ENCODE measurements around the gene CFAP61.

Gene CFAP61

GRCh38 chr20:20365480-20366161 lies 313.3 kb downstream of the CFAP61 start:
- no peak for TF ChIP-seq GATA2 (IDR thresholded peaks at IDR 0.05; ENCODE audit: low read depth, low read length)
- TF ChIP-seq GATA3 (IDR thresholded peaks at IDR 0.05; ENCODE audit: low read depth, low read length): no peak

DNA sequence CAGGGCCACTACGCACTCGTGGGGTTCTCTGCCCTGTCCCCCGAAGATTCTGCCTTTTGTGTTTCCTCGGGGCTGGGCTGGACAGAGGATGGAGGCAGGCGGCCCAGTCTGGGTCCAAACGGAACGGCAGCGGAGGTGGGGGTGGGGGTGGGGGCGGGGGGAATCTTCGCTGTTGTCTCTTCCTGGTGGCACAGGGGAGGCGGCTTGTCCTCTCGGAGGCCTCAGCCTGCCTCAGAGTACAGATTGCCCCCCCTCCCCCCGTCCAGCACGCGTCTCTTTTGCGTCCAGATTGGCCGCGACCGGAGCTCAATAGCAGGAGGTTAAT lies 314.2 kb downstream of the CFAP61 start:
- TF ChIP-seq GATA2 (IDR thresholded peaks at IDR 0.05; ENCODE audit: low read depth, low read length) (no peak), GATA3 (IDR thresholded peaks at IDR 0.05; ENCODE audit: low read depth, low read length) (no peak)

DNA sequence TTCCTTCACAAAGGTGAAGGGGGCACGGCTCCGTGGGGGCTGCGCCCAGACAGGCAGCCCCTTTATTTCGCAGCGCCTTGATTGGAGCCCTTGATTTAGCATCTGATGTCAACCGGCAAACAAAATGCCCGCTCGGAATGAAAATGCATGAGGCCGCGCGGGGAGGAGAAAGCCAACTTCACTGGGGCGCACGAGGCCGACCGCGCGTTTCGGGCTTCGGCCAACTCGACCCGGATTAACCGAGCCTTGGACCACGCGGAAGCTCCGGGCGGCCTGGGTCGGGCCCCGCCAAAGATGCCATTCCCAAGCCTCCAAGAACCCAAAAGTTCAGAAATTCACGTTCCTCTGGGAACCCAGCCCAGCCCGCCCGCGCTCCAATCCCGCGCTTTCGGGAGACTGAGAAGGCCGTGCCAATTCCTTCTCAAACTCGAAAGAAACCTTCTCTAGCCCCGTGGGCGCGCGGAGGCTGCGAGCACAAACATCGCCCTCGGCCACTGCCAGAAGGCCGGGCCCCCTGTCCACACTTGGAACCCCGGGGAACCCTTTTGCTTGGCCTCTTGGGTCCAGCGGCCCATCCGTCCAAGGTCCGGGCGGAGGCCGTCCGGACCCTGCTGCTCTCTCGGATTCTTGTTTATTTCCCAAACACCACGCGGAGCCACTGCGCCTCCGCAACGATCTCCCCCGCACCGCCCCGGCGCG lies 314.7 kb downstream of the CFAP61 start:
- TF ChIP-seq GATA2 (IDR thresholded peaks at IDR 0.05; ENCODE audit: low read depth, low read length) (no peak), GATA3 (IDR thresholded peaks at IDR 0.05; ENCODE audit: low read depth, low read length) (no peak)

DNA sequence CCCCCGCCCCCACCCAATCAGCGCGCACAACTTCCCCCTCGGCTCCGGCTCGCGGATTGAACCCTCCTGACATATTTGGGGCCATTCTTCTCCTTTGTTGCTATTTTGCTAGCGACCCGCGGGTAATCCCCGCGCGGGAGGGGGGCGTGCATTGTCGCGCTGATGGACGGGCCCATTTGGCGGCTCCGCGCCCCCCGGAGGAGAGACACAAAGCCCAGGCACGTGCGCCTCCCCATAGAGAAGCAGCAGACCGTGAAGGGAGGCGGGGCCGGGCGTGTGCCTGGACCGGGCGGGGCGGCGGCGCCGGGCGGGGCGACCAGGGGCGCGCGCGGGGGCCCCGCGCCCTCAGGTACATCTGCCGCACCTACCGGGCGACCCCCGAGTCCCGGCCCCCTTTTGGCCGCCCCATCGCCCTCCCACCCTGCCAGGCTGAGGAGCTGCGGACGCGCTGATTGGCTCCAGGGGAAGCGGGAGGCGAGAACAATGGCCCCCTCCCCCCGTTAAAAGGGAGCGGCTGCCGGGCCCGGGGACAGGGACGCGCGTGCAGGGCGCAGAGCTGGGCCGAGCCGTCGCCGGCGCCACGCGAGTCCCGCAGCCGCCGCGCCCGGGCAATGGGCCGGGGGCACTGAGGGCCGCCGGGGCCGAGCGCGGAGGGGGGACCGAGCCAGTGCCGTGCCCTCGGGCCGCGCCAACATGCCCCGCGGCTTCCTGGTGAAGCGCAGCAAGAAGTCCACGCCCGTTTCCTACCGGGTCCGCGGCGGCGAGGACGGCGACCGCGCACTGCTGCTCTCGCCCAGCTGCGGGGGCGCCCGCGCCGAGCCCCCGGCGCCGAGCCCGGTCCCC lies 315.5 kb downstream of the CFAP61 start, which contains the start of gene INSM1:
Gene INSM1, plus strand, starts transcription at position 530 of the 843 bp plus-strand sequence. Its CDS starts 164 bp downstream, at position 694.
- no peak for TF ChIP-seq GATA2 (IDR thresholded peaks at IDR 0.05; ENCODE audit: low read depth, low read length)
- no peak for TF ChIP-seq GATA3 (IDR thresholded peaks at IDR 0.05; ENCODE audit: low read depth, low read length)

- TF ChIP-seq GATA3 (IDR thresholded peaks at IDR 0.05; ENCODE audit: low read depth, low read length) (no peak), GATA2 (IDR thresholded peaks at IDR 0.05; ENCODE audit: low read depth, low read length) (no peak)
Measured at GRCh38 chr20:20368418-20369249, 316.3 kb downstream of the CFAP61 start.

DNA sequence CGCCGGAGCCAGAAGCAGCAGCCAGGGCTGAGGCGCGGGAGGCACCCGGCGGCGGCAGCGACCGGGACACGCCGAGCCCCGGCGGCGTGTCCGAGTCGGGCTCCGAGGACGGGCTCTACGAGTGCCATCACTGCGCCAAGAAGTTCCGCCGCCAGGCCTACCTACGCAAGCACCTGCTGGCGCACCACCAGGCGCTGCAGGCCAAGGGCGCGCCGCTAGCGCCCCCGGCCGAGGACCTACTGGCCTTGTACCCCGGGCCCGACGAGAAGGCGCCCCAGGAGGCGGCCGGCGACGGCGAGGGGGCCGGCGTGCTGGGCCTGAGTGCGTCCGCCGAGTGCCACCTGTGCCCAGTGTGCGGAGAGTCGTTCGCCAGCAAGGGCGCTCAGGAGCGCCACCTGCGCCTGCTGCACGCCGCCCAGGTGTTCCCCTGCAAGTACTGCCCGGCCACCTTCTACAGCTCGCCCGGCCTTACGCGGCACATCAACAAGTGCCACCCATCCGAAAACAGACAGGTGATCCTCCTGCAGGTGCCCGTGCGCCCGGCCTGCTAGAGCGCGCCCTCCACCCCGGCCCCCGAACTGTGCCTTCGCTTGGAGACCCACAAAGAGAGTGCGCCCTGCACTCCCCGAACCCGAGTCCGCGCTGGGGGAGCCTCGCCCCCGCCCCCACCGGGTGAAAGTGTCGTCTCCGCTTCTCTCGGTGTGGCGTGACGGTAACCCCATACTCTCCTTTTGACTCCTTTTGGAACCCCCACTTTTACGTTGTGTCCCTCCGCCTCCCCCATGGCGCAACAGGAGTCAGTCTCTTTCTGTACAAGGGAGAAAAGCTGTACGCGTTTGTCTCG lies 317.1 kb downstream of the CFAP61 start:
- TF ChIP-seq GATA2 (IDR thresholded peaks at IDR 0.05; ENCODE audit: low read depth, low read length) (no peak), GATA3 (IDR thresholded peaks at IDR 0.05; ENCODE audit: low read depth, low read length) (no peak)

- no peak for TF ChIP-seq GATA2 (IDR thresholded peaks at IDR 0.05; ENCODE audit: low read depth, low read length)
Measured at GRCh38 chr20:20370094-20370575, 317.8 kb downstream of the CFAP61 start.

GRCh38 chr20:20371083-20371482 lies 318.8 kb downstream of the CFAP61 start:
- no peak for TF ChIP-seq GATA3 (IDR thresholded peaks at IDR 0.05; ENCODE audit: low read depth, low read length)
- no peak for TF ChIP-seq GATA2 (IDR thresholded peaks at IDR 0.05; ENCODE audit: low read depth, low read length)

DNA sequence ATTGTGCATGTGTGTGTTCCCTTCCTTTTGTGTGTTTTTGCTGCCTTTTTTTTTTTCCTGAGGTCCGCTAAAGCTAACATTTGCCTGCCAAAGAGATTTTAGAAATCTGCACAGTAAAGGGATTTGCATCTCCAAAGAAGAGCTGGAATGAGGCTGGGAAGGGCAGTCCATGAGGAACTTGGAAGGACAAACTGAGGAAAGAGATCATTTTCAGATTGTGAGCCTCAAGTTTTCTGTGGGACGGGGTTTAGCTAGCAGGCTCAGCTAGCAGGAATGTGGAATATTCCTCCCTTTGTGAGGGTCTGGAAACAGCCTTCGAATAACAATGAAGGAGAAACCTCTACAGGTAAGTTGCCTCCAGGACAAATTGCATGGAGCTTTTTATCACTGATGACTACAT lies 319.3 kb downstream of the CFAP61 start:
- no peak for TF ChIP-seq GATA3 (IDR thresholded peaks at IDR 0.05; ENCODE audit: low read depth, low read length)
- no peak for TF ChIP-seq GATA2 (IDR thresholded peaks at IDR 0.05; ENCODE audit: low read depth, low read length)

GRCh38 chr20:20373091-20373571 lies 320.8 kb downstream of the CFAP61 start:
- TF ChIP-seq GATA2 (IDR thresholded peaks at IDR 0.05; ENCODE audit: low read depth, low read length) (no peak), GATA3 (IDR thresholded peaks at IDR 0.05; ENCODE audit: low read depth, low read length) (no peak)

- no peak for TF ChIP-seq GATA2 (IDR thresholded peaks at IDR 0.05; ENCODE audit: low read depth, low read length)
- TF ChIP-seq GATA3 (IDR thresholded peaks at IDR 0.05; ENCODE audit: low read depth, low read length): no peak
Measured at GRCh38 chr20:20375862-20376261, 323.5 kb downstream of the CFAP61 start.

DNA sequence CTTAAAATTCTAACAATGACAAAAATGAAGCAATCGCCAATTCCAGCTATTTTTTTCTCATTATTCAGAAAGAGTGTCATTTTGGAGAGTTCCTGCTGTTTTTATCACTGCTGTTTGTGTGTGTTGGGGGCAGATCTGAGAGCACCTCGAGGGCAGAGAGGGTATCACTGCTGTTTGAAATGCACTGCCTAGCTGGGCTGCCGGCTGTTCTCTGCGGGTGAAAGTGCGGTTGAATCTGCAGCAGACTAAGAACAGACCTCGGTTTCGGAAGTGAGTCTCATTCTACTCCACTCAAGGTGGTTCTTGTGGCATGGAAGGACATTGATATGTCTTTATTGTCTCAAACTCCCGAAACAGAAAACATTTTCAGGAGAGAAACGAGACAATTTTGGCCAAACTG lies 333.9 kb downstream of the CFAP61 start:
- TF ChIP-seq GATA2 (IDR thresholded peaks at IDR 0.05; ENCODE audit: low read depth, low read length) (no peak), GATA3 (IDR thresholded peaks at IDR 0.05; ENCODE audit: low read depth, low read length) (no peak)

DNA sequence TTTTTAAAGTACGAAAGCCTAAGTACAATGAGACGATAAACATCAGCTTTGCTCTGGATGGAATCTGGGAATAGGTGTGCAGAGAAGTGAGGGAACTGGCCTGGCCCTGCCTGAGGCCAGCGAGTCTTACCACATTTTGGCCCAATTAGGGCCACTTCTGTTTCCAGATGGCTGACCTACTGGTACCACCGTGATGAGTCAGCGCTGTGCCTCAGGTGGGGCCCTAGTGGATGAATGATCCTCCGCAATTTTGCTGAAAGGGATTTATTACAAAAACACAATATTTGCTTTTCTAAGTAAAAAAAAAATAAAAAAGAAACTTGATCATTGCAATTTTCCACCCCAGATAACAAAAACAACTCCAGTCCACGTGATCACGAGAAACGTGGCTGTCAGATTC lies 338.1 kb downstream of the CFAP61 start:
- no peak for TF ChIP-seq GATA2 (IDR thresholded peaks at IDR 0.05; ENCODE audit: low read depth, low read length)
- TF ChIP-seq GATA3 (IDR thresholded peaks at IDR 0.05; ENCODE audit: low read depth, low read length): no peak

All from SH-SY5Y (cell line).